HepG2 (cell line): ENCODE measurements around the gene COLQ. TPM values are rescaled to one million over a fixed set of nuclear protein-coding genes. Genes with fewer than 3 reads are reported as not detected.

Experiments
- ATAC-seq: fragments of 200-7000 bp; cut with Tn5 transposase; 3 replicates; pipeline ENCODE4 v1.9.1; 2020; ENCODE audit warnings: mild to moderate bottlenecking, moderate library complexity
- BruUV-seq: library from RNA; stranded (reverse); fragments of 400-500 nt; replicated peaks from 2 replicates; lab custom pipeline; 2021; lab: Mats Ljungman, UMichigan
- CTCF ChIA-PET: fragments of 300-600 bp; formaldehyde crosslinking; extraction: SDS; loops from one replicate; lab custom pipeline; 2021; ENCODE audit warnings: low total read pairs, inconsistent platforms, low intra/inter-chr PET ratio; lab: Yijun Ruan, JAX
- POLR2A ChIA-PET: fragments of 350-600 bp; sonication (Branson Sonifier 250); formaldehyde crosslinking; loops from one replicate; lab custom pipeline; 2020; ENCODE audit warnings: antibody characterized with exemption, inconsistent platforms; lab: Yijun Ruan, JAX
- DNase-seq: peaks from one replicate; pipeline ENCODE4 v3.0.0-alpha.2; 2015; ENCODE audit warnings: low spot score
- FAIRE-seq: peaks from 3 replicates; lab custom pipeline; 2011; peaks lifted over from hg19 to GRCh38; lab: Jason Lieb, UNC
- H2AFZ ChIP-seq: one replicate; pipeline ENCODE4 v1.6.1; 2011; ENCODE audit warnings: low read length, inconsistent platforms
- H3K27ac ChIP-seq: fragments of 300-600 bp; 3 replicates; pipeline ENCODE4 v1.8.0; 2011; ENCODE audit warnings: mixed run types, mild to moderate bottlenecking, mixed read lengths, low read length, inconsistent platforms; ENCODE audit not compliant: insufficient read depth; ENCODE audit errors: extremely low read length
- H3K27me3 ChIP-seq, 2 experiments: fragments of 200-600 bp in 1 of 2; 2 replicates in 1 of 2; 3 replicates in 1 of 2; pipeline versions ENCODE4 v1.6.0 to v1.8.0; 2011; ENCODE audit warnings: low read length in 2 of 2, mild to moderate bottlenecking in 2 of 2, moderate library complexity in 2 of 2, inconsistent platforms in 1 of 2; ENCODE audit not compliant: insufficient read depth in 2 of 2, control insufficient read depth in 1 of 2
- H3K36me3 ChIP-seq, 2 experiments: fragments of 200-600 bp in 1 of 2; replicated peaks in 1 of 2; 2 replicates in 1 of 2; 3 replicates in 1 of 2; pipeline versions ENCODE4 v1.5.1 to v1.8.0; 2011; ENCODE audit warnings: low read length in 2 of 2, inconsistent platforms in 1 of 2; ENCODE audit not compliant: insufficient read depth in 2 of 2, control insufficient read depth in 1 of 2
- H3K4me1 ChIP-seq: 2 replicates; pipeline ENCODE4 v1.5.1; 2012; ENCODE audit warnings: low read length, inconsistent platforms; ENCODE audit not compliant: insufficient read depth
- H3K4me2 ChIP-seq: 2 replicates; pipeline ENCODE4 v1.6.0; 2011; ENCODE audit warnings: low read depth, low read length, inconsistent platforms
- H3K4me3 ChIP-seq, 3 experiments: fragments of 200-600 bp in 1 of 3; sonication (generic), shearing (Covaris generic) in 1 of 3; replicated peaks in 1 of 3; 2 replicates each; pipeline ENCODE4 v1.5.1; 2011 to 2016; ENCODE audit warnings: low read length in 3 of 3, inconsistent platforms in 2 of 3, low read depth in 2 of 3, mild to moderate bottlenecking in 2 of 3, control low read depth in 1 of 3, mixed read lengths in 1 of 3; ENCODE audit not compliant: insufficient read depth in 1 of 3
- H3K79me2 ChIP-seq: one replicate; pipeline ENCODE4 v1.6.1; 2011; ENCODE audit warnings: low read length, inconsistent platforms; ENCODE audit not compliant: insufficient read depth
- H3K9ac ChIP-seq: 2 replicates; pipeline ENCODE4 v1.6.0; 2011; ENCODE audit warnings: mild to moderate bottlenecking, low read depth, low read length, inconsistent platforms; ENCODE audit not compliant: insufficient read depth
- H3K9me3 ChIP-seq: 2 replicates; pipeline ENCODE4 v1.5.1; 2012; ENCODE audit warnings: mild to moderate bottlenecking, low read length
- H4K20me1 ChIP-seq: 2 replicates; pipeline ENCODE4 v1.6.0; 2011; ENCODE audit warnings: inconsistent platforms, mild to moderate bottlenecking, low read length, moderate library complexity; ENCODE audit not compliant: insufficient read depth
- AHR ChIP-seq: IDR thresholded peaks from 2 replicates; pipeline ENCODE4 v1.6.1; 2018; ENCODE audit warnings: missing genetic modification reagents, missing compliant biosample characterization
- CBFB ChIP-seq: sonication (generic); formaldehyde crosslinking; IDR thresholded peaks from 2 replicates; pipeline ENCODE4 v1.4.0; 2020; ENCODE audit warnings: missing genetic modification reagents
- CCAR2 ChIP-seq: fragments of 200-400 bp; formaldehyde crosslinking; optimal IDR thresholded peaks from 2 replicates; pipeline ENCODE3; 2018; ENCODE audit warnings: low read depth, mild to moderate bottlenecking, low read length, moderate library complexity
- FOXC1 ChIP-seq: sonication (generic); formaldehyde crosslinking; IDR thresholded peaks from 2 replicates; pipeline ENCODE4 v1.8.0; 2022; ENCODE audit warnings: mild to moderate bottlenecking, missing genetic modification reagents, borderline replicate concordance
- KDM6A ChIP-seq: IDR thresholded peaks from 2 replicates; pipeline ENCODE4 v1.6.1; 2016; ENCODE audit warnings: low read depth
- NBN ChIP-seq: fragments of 450-650 bp; conservative IDR thresholded peaks from 2 replicates; pipeline ENCODE4 v1.6.1; 2017
- NFE2L1 ChIP-seq: sonication (generic); formaldehyde crosslinking; IDR thresholded peaks from 2 replicates; pipeline ENCODE4 v1.4.0; 2020; ENCODE audit warnings: missing genetic modification reagents, mild to moderate bottlenecking, borderline replicate concordance
- RFX5 ChIP-seq: IDR thresholded peaks from 2 replicates; pipeline ENCODE4 v1.6.1; 2011; ENCODE audit warnings: low read depth, low read length, improper control_type of control experiment
- SALL1 ChIP-seq: sonication (generic); formaldehyde crosslinking; IDR thresholded peaks from 2 replicates; pipeline ENCODE4 v1.8.0; 2022; ENCODE audit warnings: mild to moderate bottlenecking, missing genetic modification reagents
- SMC3 ChIP-seq: IDR thresholded peaks from 2 replicates; pipeline ENCODE4 v1.6.1; 2011; ENCODE audit warnings: low read length, improper control_type of control experiment
- ZNF317 ChIP-seq: sonication (generic); formaldehyde crosslinking; IDR thresholded peaks from 2 replicates; pipeline ENCODE4 v1.5.0; 2020; ENCODE audit warnings: mild to moderate bottlenecking, missing genetic modification reagents
- ZNF354B ChIP-seq: sonication (generic); formaldehyde crosslinking; IDR thresholded peaks from 2 replicates; pipeline ENCODE4 v1.8.0; 2022; ENCODE audit warnings: mild to moderate bottlenecking, missing genetic modification reagents
- ZNF546 ChIP-seq: sonication (generic); formaldehyde crosslinking; conservative IDR thresholded peaks from 2 replicates; pipeline ENCODE4 v1.8.1; 2023; ENCODE audit warnings: mild to moderate bottlenecking, missing genetic modification reagents
- ZSCAN25 ChIP-seq: sonication (generic); formaldehyde crosslinking; IDR thresholded peaks from 2 replicates; pipeline ENCODE4 v1.8.0; 2022; ENCODE audit warnings: mild to moderate bottlenecking, missing genetic modification reagents
- WGBS: methylation state at CpG from one replicate; pipeline ENCODE4 v1.1.6; 2017; ENCODE audit warnings: low lambda C conversion rate; 5-methylcytosine and 5-hydroxymethylcytosine counted together
- in situ Hi-C: cut with HindIII; loops from 2 replicates; pipeline ENCODE4 v1.10.0; 2017; ENCODE audit warnings: low pct_unique_long_range_greater_than_20kb; ENCODE audit not compliant: extremely low pct_ligation_motif_present
- intact Hi-C: fragments of 100-400 bp; cut with micrococcal nuclease; formaldehyde crosslinking; loops from one replicate; pipeline ENCODE4 v1.10.0; 2022; ENCODE audit not compliant: unreplicated experiment
- polyA plus RNA-seq, 8 experiments: library from polyadenylated mRNA; depleted of rRNA in 3 of 8; stranded (reverse) in 7 of 8; unstranded in 1 of 8; fragments of >200 nt; fragmentation: Illumina TruSeq in 4 of 8; extraction: Trizol in 4 of 8; gene quantifications; 2 replicates each; pipeline versions ENCODE4 v1.2.1 to v1.2.3, GENCODE V29; 2011 to 2016; ENCODE audit warnings: low read depth in 4 of 8, missing spikeins in 1 of 8, mixed read lengths in 1 of 8; ENCODE audit not compliant: insufficient read depth in 1 of 8
- total RNA-seq, 5 experiments: library from RNA; depleted of rRNA; stranded (reverse); fragments of >200 nt; fragmentation: Illumina TruSeq; extraction: Trizol; gene quantifications; 2 replicates each; pipeline ENCODE4 v1.2.3, GENCODE V29; 2016; ENCODE audit warnings: low read depth in 1 of 5
- TF ChIP-seq, protein P1 (sequence below): sonication (generic); formaldehyde crosslinking; IDR thresholded peaks from 2 replicates; pipeline ENCODE4 v1.4.0; 2020; ENCODE audit warnings: missing genetic modification reagents, borderline replicate concordance
- TF ChIP-seq, protein P2 (sequence below): sonication (generic); formaldehyde crosslinking; IDR thresholded peaks from 2 replicates; pipeline ENCODE4 v1.4.0; 2020; ENCODE audit warnings: missing genetic modification reagents

Gene COLQ
- total and polyA plus RNA-seq, 2 of the 13 experiments (the other 11 are each of a cell fraction or from before 2014, with no cell fraction given), result 0.31 to 0.46 TPM

DNA sequence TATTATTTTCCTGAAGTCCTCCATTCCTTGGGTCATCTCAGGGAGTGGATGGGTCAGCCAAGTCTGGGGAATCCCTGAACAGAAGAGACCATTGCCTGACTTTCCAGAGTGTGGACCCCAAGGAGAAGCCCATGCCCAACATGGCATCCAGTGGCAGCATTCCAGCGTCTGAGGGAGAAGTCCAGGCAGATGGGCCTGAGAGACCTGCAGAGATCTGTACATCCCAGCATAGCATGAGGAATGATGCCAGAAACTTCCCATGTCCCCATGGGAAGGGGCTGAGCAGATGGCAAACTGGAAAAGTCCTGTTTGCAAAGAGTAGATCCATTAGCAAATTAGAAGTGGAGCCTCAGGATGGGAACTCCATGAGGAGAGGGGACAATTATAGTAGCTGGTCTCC is 17.6 kb upstream of the COLQ start:
- no peaks in the 10 kb centered on the region for H3K9me3 ChIP-seq
- no peak for ATAC-seq
- ChIA-PET POLR2A (no interaction called here), CTCF (no interaction called here)
- H3K79me2 ChIP-seq, result no peaks in the 10 kb centered on the region
- no peaks in the 10 kb centered on the region for H3K36me3 ChIP-seq
- no peak for FAIRE-seq
- BruUV-seq, result no TSS peak
- intact Hi-C loops (no loop called here), in situ Hi-C loops (no loop called here)
- H3K27ac ChIP-seq, result no peak overlapping the region
- no peak overlapping the region for H3K4me2 ChIP-seq
- no peaks in the 10 kb centered on the region for H3K4me1 ChIP-seq
- H3K9ac ChIP-seq, result no peak overlapping the region
- H3K4me3 ChIP-seq, result no peak overlapping the region
- no peak for DNase-seq
- no peak overlapping the region for H2AFZ ChIP-seq
- TF ChIP-seq AHR (CRISPR knock-in tag) (no peak), CBFB (CRISPR knock-in tag) (no peak), ZNF317 (CRISPR knock-in tag) (no peak), SMC3 (no peak), SALL1 (CRISPR knock-in tag) (no peak), KDM6A (CRISPR knock-in tag) (no peak), NFE2L1 (no peak), CCAR2 (no peak), RFX5 (no peak)
- no peaks in the 10 kb centered on the region for H3K27me3 ChIP-seq
- H4K20me1 ChIP-seq, result no peaks in the 10 kb centered on the region
- no CpG with 5 or more reads among the region's 1 CpG for WGBS

DNA sequence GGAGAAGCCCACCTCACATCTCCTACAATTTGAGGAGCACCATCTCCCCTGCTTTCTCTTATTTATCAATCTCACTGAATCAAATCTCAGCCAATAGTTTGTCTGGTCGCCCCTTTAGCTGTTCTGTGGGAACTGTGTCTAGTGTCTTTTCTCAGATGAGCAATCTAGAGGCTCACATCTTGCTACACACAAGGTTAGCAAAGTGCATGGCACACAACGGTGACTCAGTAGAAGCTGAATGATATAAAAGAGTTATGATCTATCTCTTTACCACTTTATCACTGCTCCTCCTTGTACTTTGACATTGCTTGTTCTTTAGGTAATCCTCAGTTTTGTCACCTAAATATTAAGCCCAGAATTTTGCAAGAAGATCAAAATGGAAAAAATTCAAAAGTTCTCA is 16.8 kb upstream of the COLQ start:
- FAIRE-seq (no peak), ATAC-seq (no peak), DNase-seq (no peak)
- H3K27me3 ChIP-seq, result no peaks in the 10 kb centered on the region
- H3K9ac ChIP-seq, result no peak overlapping the region
- intact Hi-C loops (no loop called here), in situ Hi-C loops (no loop called here)
- H2AFZ ChIP-seq, result no peak overlapping the region
- TF ChIP-seq NBN (no peak), ZNF546 (no peak), ZNF354B (CRISPR knock-in tag) (no peak), RFX5 (no peak), FOXC1 (CRISPR knock-in tag) (no peak), ZSCAN25 (CRISPR knock-in tag) (no peak)
- TF ChIP-seq, protein P1, sequence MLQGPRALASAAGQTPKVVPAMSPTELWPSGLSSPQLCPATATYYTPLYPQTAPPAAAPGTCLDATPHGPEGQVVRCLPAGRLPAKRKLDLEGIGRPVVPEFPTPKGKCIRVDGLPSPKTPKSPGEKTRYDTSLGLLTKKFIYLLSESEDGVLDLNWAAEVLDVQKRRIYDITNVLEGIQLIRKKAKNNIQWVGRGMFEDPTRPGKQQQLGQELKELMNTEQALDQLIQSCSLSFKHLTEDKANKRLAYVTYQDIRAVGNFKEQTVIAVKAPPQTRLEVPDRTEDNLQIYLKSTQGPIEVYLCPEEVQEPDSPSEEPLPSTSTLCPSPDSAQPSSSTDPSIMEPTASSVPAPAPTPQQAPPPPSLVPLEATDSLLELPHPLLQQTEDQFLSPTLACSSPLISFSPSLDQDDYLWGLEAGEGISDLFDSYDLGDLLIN (CRISPR knock-in tag), result no peak
- TF ChIP-seq, protein P2, sequence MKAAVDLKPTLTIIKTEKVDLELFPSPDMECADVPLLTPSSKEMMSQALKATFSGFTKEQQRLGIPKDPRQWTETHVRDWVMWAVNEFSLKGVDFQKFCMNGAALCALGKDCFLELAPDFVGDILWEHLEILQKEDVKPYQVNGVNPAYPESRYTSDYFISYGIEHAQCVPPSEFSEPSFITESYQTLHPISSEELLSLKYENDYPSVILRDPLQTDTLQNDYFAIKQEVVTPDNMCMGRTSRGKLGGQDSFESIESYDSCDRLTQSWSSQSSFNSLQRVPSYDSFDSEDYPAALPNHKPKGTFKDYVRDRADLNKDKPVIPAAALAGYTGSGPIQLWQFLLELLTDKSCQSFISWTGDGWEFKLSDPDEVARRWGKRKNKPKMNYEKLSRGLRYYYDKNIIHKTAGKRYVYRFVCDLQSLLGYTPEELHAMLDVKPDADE (CRISPR knock-in tag), result no peak
- H3K79me2 ChIP-seq, result no peaks in the 10 kb centered on the region
- H3K4me2 ChIP-seq, result no peak overlapping the region
- no peaks in the 10 kb centered on the region for H4K20me1 ChIP-seq
- 54% methylated on average over 2 of the region's 2 CpGs for WGBS
- ChIA-PET CTCF (no interaction called here), POLR2A (no interaction called here)
- BruUV-seq, result no TSS peak
- no peaks in the 10 kb centered on the region for H3K9me3 ChIP-seq
- no peak overlapping the region for H3K27ac ChIP-seq
- H3K4me1 ChIP-seq, result no peaks in the 10 kb centered on the region
- no peak overlapping the region for H3K4me3 ChIP-seq
- H3K36me3 ChIP-seq, result no peaks in the 10 kb centered on the region
